Naive B cell (primary cell): ENCODE measurements around the gene DOCK4. TPM values are rescaled to one million over a fixed set of nuclear protein-coding genes. Genes with fewer than 3 reads are reported as not detected.

Experiments
- ATAC-seq, 2 donors: fragments of 150-1000 bp; cut with Tn5 transposase; 2 replicates each; pipeline ENCODE4 v1.10.0; 2021; ENCODE audit warnings: low read depth in 2 of 2, mild to moderate bottlenecking in 2 of 2, moderate library complexity in 2 of 2
- DNase-seq: peaks from one replicate; pipeline ENCODE4 v3.0.0; 2022
- H3K27ac Mint-ChIP-seq, 6 donors: one replicate each; pipeline ENCODE4 v1.8.0; 2020 to 2022; ENCODE audit warnings: mild to moderate bottlenecking in 6 of 6, mixed read lengths in 6 of 6, moderate library complexity in 5 of 6, inconsistent platforms in 2 of 6
- H3K27me3 Mint-ChIP-seq, 3 donors: one replicate each; pipeline ENCODE4 v1.8.0; 2021 to 2022; ENCODE audit warnings: mixed read lengths in 3 of 3, mild to moderate bottlenecking in 1 of 3
- H3K36me3 Mint-ChIP-seq, 2 donors: one replicate each; pipeline ENCODE4 v1.8.0; 2020 to 2022; ENCODE audit warnings: mixed read lengths in 2 of 2, inconsistent platforms in 1 of 2, mild to moderate bottlenecking in 1 of 2
- H3K4me1 Mint-ChIP-seq, 3 donors: one replicate each; pipeline ENCODE4 v1.8.0; 2020 to 2022; ENCODE audit warnings: mixed read lengths in 3 of 3, inconsistent platforms in 1 of 3, mild to moderate bottlenecking in 1 of 3, moderate library complexity in 1 of 3
- H3K4me3 Mint-ChIP-seq, 8 donors: one replicate each; pipeline ENCODE4 v1.8.0; 2020 to 2022; ENCODE audit warnings: mild to moderate bottlenecking in 8 of 8, mixed read lengths in 8 of 8, moderate library complexity in 8 of 8, inconsistent platforms in 2 of 8
- H3K9me3 Mint-ChIP-seq, 7 donors: one replicate each; pipeline ENCODE4 v1.8.0; 2020 to 2022; ENCODE audit warnings: mixed read lengths in 7 of 7, mild to moderate bottlenecking in 5 of 7, inconsistent platforms in 2 of 7, moderate library complexity in 1 of 7
- polyA plus RNA-seq, 6 donors: library from polyadenylated mRNA; unstranded; fragments of 300-500 nt; fragmentation: Illumina TruSeq; gene quantifications; one replicate each; pipeline ENCODE4 v1.2.3, GENCODE V29; 2021; ENCODE audit warnings: low read depth in 6 of 6

The DOCK4 gene
- polyA plus RNA-seq, 6 donors from 2014 or later: 0.16 to 0.55 (median 0.28) TPM; not detected in 3

- DNase-seq (no peak), ATAC-seq (no peak)
- H3K4me3 Mint-ChIP-seq: no peak overlapping the region
- no peaks in the 10 kb centered on the region for H3K9me3 Mint-ChIP-seq
- peaks cover 0 to 7% (median 0%) of the 10 kb centered on the region in 3 donors for H3K27me3 Mint-ChIP-seq
- no peaks in the 10 kb centered on the region for H3K4me1 Mint-ChIP-seq
- no peaks in the 10 kb centered on the region for H3K36me3 Mint-ChIP-seq
- H3K27ac Mint-ChIP-seq: peak overlapping the region in 1 of 6 donors; percentile 1
Observed at GRCh38 chr7:112058686-112059085, 147.5 kb downstream of the DOCK4 start.

GRCh38 chr7:112056409-112056808 lies 149.8 kb downstream of the DOCK4 start:
- Mint-ChIP-seq H3K9me3 (no peaks in the 10 kb centered on the region), H3K4me3 (no peak overlapping the region)
- no peak for DNase-seq

GRCh38 chr7:112053737-112054069 lies 152.5 kb downstream of the DOCK4 start:
- Mint-ChIP-seq H3K9me3 (no peaks in the 10 kb centered on the region), H3K27ac (no peak overlapping the region), H3K4me1 (no peaks in the 10 kb centered on the region), H3K4me3 (no peak overlapping the region), H3K36me3 (no peaks in the 10 kb centered on the region), H3K27me3 (no peaks in the 10 kb centered on the region)
- DNase-seq (no peak), ATAC-seq (no peak)

More at GRCh38 chr7:112056409-112056808, 149.8 kb downstream of the DOCK4 start:
- Mint-ChIP-seq H3K36me3 (no peaks in the 10 kb centered on the region), H3K4me1 (no peaks in the 10 kb centered on the region), H3K27me3 (no peaks in the 10 kb centered on the region), H3K27ac (no peak overlapping the region)
- ATAC-seq: no peak

GRCh38 chr7:112052993-112053736 lies 153.0 kb downstream of the DOCK4 start:
- ATAC-seq: no peak

GRCh38 chr7:112052498-112052897 lies 153.7 kb downstream of the DOCK4 start:
- Mint-ChIP-seq H3K27ac (no peak overlapping the region), H3K36me3 (no peaks in the 10 kb centered on the region), H3K4me3 (no peak overlapping the region), H3K9me3 (peaks cover 0 to 4% (median 0%) of the 10 kb centered on the region in 7 donors), H3K4me1 (no peaks in the 10 kb centered on the region), H3K27me3 (no peaks in the 10 kb centered on the region)
- no peak for DNase-seq
- ATAC-seq: no peak

More at GRCh38 chr7:112052993-112053736, 153.0 kb downstream of the DOCK4 start:
- no peaks in the 10 kb centered on the region for H3K4me1 Mint-ChIP-seq
- no peak overlapping the region for H3K4me3 Mint-ChIP-seq
- no peaks in the 10 kb centered on the region for H3K9me3 Mint-ChIP-seq
- no peaks in the 10 kb centered on the region for H3K36me3 Mint-ChIP-seq
- H3K27ac Mint-ChIP-seq: no peak overlapping the region
- DNase-seq: no peak
- no peaks in the 10 kb centered on the region for H3K27me3 Mint-ChIP-seq

DNA sequence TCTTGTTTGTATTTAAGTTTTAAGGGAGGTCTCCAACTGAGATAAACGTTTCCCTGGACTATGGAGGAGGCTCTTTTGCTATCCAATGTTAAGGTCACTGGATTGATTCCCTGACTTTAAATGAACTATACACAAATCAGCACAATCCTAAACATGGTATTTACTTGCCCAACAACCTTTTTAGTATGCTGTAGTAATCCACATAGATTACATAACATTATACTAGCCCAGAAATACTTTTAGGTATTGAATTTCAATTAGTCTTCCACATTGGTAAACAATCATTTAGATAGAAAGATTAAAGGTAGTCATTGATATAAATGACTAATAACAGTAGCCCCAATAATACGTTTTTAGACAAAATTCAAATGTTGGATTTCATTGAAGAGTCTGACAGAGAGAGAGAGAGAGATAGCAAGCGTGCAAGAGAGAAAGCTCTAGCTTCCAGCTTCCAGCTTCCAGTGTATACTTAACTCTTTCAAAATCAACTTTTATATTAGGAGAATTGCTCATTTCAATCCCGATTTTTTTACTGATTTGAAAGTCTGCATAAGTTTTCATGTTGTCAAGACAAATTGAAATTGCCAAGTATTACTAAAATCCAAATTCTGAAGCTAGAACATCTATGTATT lies 155.8 kb downstream of the DOCK4 start:
- Mint-ChIP-seq H3K4me1 (no peaks in the 10 kb centered on the region), H3K36me3 (no peaks in the 10 kb centered on the region), H3K9me3 (peaks cover 0 to 11% (median 5%) of the 10 kb centered on the region in 7 donors), H3K4me3 (no peak overlapping the region), H3K27me3 (peaks cover under 1 to 7% (median 2%) of the 10 kb centered on the region in 3 donors), H3K27ac (no peak overlapping the region)
- no peak for DNase-seq
- no peak for ATAC-seq

DNA sequence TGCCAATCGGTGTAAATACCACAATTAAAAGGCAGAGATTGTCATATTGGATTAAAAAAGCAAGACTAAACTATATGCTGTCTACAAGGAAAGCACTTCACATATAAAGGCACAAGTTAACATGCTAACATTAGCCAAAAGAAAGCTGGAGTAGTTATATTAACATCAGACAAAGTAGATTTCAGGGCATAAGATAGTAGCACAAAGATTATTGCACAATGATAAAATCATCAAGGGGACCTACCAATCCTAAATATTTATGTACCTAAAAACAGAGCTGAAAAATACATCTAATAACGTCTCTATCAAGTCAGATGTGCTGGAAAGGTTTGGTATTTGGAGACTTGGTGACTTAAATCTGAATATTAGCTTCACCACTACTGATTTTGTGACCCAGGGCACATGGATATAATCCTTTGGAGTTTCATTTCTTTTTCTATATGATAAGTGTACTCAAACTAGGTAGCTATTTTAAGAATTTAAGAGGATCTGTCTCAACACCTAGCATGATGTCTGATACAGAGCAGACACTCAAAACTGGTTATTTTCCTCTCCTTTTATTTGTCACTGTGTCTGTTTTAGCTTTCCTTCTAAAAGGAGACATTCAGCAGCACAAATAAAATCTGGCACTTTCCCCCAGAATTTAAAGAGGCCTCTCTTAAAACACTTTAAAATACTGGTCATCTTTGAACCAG lies 156.5 kb downstream of the DOCK4 start:
- ATAC-seq (no peak), DNase-seq (no peak)
- Mint-ChIP-seq H3K9me3 (peaks cover 4 to 11% (median 5%) of the 10 kb centered on the region in 7 donors), H3K4me3 (no peak overlapping the region), H3K36me3 (no peaks in the 10 kb centered on the region), H3K4me1 (no peaks in the 10 kb centered on the region), H3K27ac (no peak overlapping the region), H3K27me3 (peaks cover 7 to 11% (median 9%) of the 10 kb centered on the region in 3 donors)

DNA sequence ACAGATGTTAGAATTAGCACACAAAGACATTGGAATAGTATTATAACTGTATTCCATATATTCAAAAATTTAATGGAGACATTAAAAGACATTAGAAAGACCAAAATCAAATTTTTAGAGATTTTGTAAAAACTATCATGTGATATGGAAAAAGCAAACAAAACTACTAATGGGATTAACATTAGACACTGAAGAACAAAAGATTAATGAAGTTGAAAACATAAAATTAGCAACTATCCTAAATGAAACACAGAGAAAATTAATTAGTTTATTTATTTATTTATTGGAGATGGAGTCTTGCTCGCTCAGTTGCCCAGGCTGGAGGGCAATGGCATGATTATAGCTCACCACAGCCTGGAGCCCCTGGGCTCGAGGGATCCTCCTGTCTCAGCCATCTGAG lies 158.8 kb downstream of the DOCK4 start:
- no peak for DNase-seq
- H3K27ac Mint-ChIP-seq: no peak overlapping the region
- peaks cover 8 to 15% (median 11%) of the 10 kb centered on the region in 3 donors for H3K27me3 Mint-ChIP-seq
- no peaks in the 10 kb centered on the region for H3K36me3 Mint-ChIP-seq
- H3K4me3 Mint-ChIP-seq: no peak overlapping the region
- peaks cover 4 to 11% (median 7%) of the 10 kb centered on the region in 7 donors for H3K9me3 Mint-ChIP-seq
- no peak for ATAC-seq
- no peaks in the 10 kb centered on the region for H3K4me1 Mint-ChIP-seq

DNA sequence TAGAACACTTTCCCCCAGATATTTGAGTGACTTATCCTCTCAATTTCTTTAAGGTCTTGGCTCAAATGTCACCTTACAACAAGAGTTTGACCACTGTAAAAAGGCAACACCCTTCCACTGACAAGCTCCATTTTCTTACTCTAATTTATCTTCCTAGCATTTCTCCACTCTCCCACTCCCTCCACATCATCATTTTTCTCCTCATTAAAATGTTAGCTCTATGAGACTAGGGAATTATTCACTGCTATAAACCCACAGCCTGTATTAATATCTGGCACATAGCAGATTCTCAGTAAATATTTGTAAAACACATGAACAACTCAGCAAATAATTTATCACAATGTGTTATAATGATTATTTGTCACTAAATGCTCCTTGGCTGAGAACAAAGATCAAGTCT lies 161.0 kb downstream of the DOCK4 start:
- peaks cover 8 to 15% (median 11%) of the 10 kb centered on the region in 3 donors for H3K27me3 Mint-ChIP-seq
- no peaks in the 10 kb centered on the region for H3K4me1 Mint-ChIP-seq
- no peaks in the 10 kb centered on the region for H3K36me3 Mint-ChIP-seq
- ATAC-seq: no peak
- no peak overlapping the region for H3K4me3 Mint-ChIP-seq
- H3K9me3 Mint-ChIP-seq: peaks cover 4 to 11% (median 7%) of the 10 kb centered on the region in 7 donors
- no peak overlapping the region for H3K27ac Mint-ChIP-seq
- no peak for DNase-seq

- ATAC-seq (no peak), DNase-seq (no peak)
- Mint-ChIP-seq H3K36me3 (no peaks in the 10 kb centered on the region), H3K4me1 (no peaks in the 10 kb centered on the region), H3K9me3 (peaks cover 0 to 11% (median 5%) of the 10 kb centered on the region in 7 donors), H3K27ac (no peak overlapping the region), H3K27me3 (peaks cover 8 to 15% (median 11%) of the 10 kb centered on the region in 3 donors), H3K4me3 (no peak overlapping the region)
Observed at GRCh38 chr7:112042631-112043030, 163.6 kb downstream of the DOCK4 start.

GRCh38 chr7:112038353-112038752 lies 167.8 kb downstream of the DOCK4 start:
- H3K36me3 Mint-ChIP-seq: no peaks in the 10 kb centered on the region
- no peak overlapping the region for H3K27ac Mint-ChIP-seq
- no peak for ATAC-seq
- peaks cover 0 to 5% (median 0%) of the 10 kb centered on the region in 3 donors for H3K27me3 Mint-ChIP-seq
- no peaks in the 10 kb centered on the region for H3K4me1 Mint-ChIP-seq
- no peaks in the 10 kb centered on the region for H3K9me3 Mint-ChIP-seq
- H3K4me3 Mint-ChIP-seq: no peak overlapping the region
- no peak for DNase-seq

GRCh38 chr7:112036071-112036470 lies 170.1 kb downstream of the DOCK4 start:
- Mint-ChIP-seq H3K4me1 (no peaks in the 10 kb centered on the region), H3K36me3 (no peaks in the 10 kb centered on the region), H3K27me3 (peaks cover 0 to 5% (median 0%) of the 10 kb centered on the region in 3 donors), H3K4me3 (no peak overlapping the region), H3K27ac (peak overlapping the region in 1 of 6 donors; percentile 28), H3K9me3 (no peaks in the 10 kb centered on the region)
- no peak for DNase-seq
- ATAC-seq: no peak

DNA sequence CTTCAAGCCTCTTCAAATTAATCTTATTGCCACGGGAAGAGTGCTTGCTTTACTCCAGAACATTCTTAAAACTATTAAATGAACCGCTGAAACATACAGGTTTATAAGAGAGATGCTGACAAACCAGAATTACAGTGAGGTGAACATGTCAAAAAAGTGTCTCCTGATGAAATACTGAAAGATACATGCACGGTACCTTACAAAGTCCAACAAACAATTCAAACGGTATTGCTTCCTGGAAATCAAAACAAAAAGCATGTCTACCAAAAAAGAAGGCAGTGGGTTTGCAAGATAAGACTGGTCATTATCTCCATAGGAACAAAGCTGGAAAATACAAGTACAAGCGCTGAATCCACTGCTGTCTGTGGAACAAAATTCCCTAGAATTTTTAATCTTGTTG lies 174.5 kb downstream of the DOCK4 start:
- Mint-ChIP-seq H3K4me1 (no peaks in the 10 kb centered on the region), H3K9me3 (no peaks in the 10 kb centered on the region), H3K27ac (no peak overlapping the region), H3K36me3 (no peaks in the 10 kb centered on the region), H3K27me3 (peaks cover 0 to 5% (median 5%) of the 10 kb centered on the region in 3 donors), H3K4me3 (no peak overlapping the region)
- no peak for ATAC-seq
- no peak for DNase-seq

DNA sequence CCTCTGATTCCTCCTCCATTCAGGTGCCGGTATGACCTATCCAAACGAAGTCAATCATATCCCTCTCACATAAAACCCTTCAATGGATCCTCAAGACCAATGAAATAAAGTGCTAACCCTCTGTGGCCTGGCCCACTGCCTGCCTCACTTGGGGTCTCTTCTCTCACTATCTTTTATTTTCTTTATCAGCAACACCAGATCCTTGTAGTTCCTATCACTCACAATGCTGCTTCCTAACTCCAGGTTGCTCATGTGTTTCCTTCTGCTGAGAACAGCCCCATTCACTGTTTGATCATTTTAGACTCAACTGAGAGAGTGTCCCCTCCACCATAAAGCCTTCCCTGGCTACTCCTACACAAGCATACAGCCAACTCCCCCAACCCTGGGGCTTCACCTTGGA lies 180.6 kb downstream of the DOCK4 start:
- no peak for ATAC-seq
- DNase-seq: no peak
- H3K27me3 Mint-ChIP-seq: peaks cover 0 to 13% (median 9%) of the 10 kb centered on the region in 3 donors
- H3K4me3 Mint-ChIP-seq: no peak overlapping the region
- no peak overlapping the region for H3K27ac Mint-ChIP-seq
- peaks cover 0 to 5% (median 0%) of the 10 kb centered on the region in 7 donors for H3K9me3 Mint-ChIP-seq
- H3K4me1 Mint-ChIP-seq: no peaks in the 10 kb centered on the region
- no peaks in the 10 kb centered on the region for H3K36me3 Mint-ChIP-seq
